ENCODE measurements around the gene PRDM15.

PRDM15 gene

GRCh38 chr21:41899426-41900202 lies 20.5 kb upstream of the PRDM15 start:
- intact Hi-C loops (cut with micrococcal nuclease): no loop called here
- Mint-ChIP-seq H3K9me3 (no peaks in the 10 kb centered on the region), H3K4me3 (no peak overlapping the region), H3K27ac (no peak overlapping the region), H3K27me3 (peaks cover 3% of the 10 kb centered on the region), H3K4me1 (ENCODE audit: low read depth) (peaks cover 15% of the 10 kb centered on the region), H3K36me3 (ENCODE audit: low read depth) (peaks cover 96% of the 10 kb centered on the region)

- Mint-ChIP-seq H3K9me3 (no peaks in the 10 kb centered on the region), H3K27ac (no peak overlapping the region), H3K36me3 (ENCODE audit: low read depth) (peaks cover 96% of the 10 kb centered on the region), H3K27me3 (peaks cover 3% of the 10 kb centered on the region), H3K4me3 (no peak overlapping the region), H3K4me1 (ENCODE audit: low read depth) (peaks cover 15% of the 10 kb centered on the region)
- intact Hi-C loops (cut with micrococcal nuclease): no loop called here
These were observed 19.9 kb upstream of the PRDM15 start for GRCh38 chr21:41898998-41899397.

GRCh38 chr21:41897700-41898099 lies 18.6 kb upstream of the PRDM15 start:
- peaks cover 3% of the 10 kb centered on the region for H3K27me3 Mint-ChIP-seq
- peaks cover 15% of the 10 kb centered on the region for H3K4me1 Mint-ChIP-seq (ENCODE audit: low read depth)
- H3K27ac Mint-ChIP-seq: no peak overlapping the region
- H3K4me3 Mint-ChIP-seq: no peak overlapping the region
- intact Hi-C loops (cut with micrococcal nuclease): no loop called here
- H3K36me3 Mint-ChIP-seq (ENCODE audit: low read depth): peaks cover 85% of the 10 kb centered on the region
- no peaks in the 10 kb centered on the region for H3K9me3 Mint-ChIP-seq

- intact Hi-C loops (cut with micrococcal nuclease): no loop called here
- Mint-ChIP-seq H3K36me3 (ENCODE audit: low read depth) (peaks cover 85% of the 10 kb centered on the region), H3K9me3 (no peaks in the 10 kb centered on the region), H3K4me1 (ENCODE audit: low read depth) (peaks cover 15% of the 10 kb centered on the region), H3K27me3 (peaks cover 3% of the 10 kb centered on the region), H3K4me3 (no peak overlapping the region), H3K27ac (no peak overlapping the region)
These were observed 18.0 kb upstream of the PRDM15 start for GRCh38 chr21:41897047-41897669.

- Mint-ChIP-seq H3K4me1 (ENCODE audit: low read depth) (peaks cover 9% of the 10 kb centered on the region), H3K27me3 (peaks cover 3% of the 10 kb centered on the region), H3K36me3 (ENCODE audit: low read depth) (peaks cover 85% of the 10 kb centered on the region), H3K27ac (no peak overlapping the region), H3K4me3 (no peak overlapping the region), H3K9me3 (no peaks in the 10 kb centered on the region)
- intact Hi-C loops (cut with micrococcal nuclease): no loop called here
These were observed 16.7 kb upstream of the PRDM15 start for GRCh38 chr21:41895643-41896493.

GRCh38 chr21:41894922-41895557 lies 15.9 kb upstream of the PRDM15 start:
- intact Hi-C loops (cut with micrococcal nuclease): no loop called here
- Mint-ChIP-seq H3K4me1 (ENCODE audit: low read depth) (peaks cover 9% of the 10 kb centered on the region), H3K4me3 (no peak overlapping the region), H3K27me3 (peaks cover 3% of the 10 kb centered on the region), H3K36me3 (ENCODE audit: low read depth) (peaks cover 85% of the 10 kb centered on the region), H3K27ac (no peak overlapping the region), H3K9me3 (no peaks in the 10 kb centered on the region)

GRCh38 chr21:41894511-41894910 lies 15.4 kb upstream of the PRDM15 start:
- Mint-ChIP-seq H3K4me1 (ENCODE audit: low read depth) (peaks cover 9% of the 10 kb centered on the region), H3K27me3 (peaks cover 3% of the 10 kb centered on the region), H3K27ac (no peak overlapping the region), H3K36me3 (ENCODE audit: low read depth) (peaks cover 85% of the 10 kb centered on the region), H3K9me3 (no peaks in the 10 kb centered on the region), H3K4me3 (no peak overlapping the region)
- intact Hi-C loops (cut with micrococcal nuclease): no loop called here

- Mint-ChIP-seq H3K4me1 (ENCODE audit: low read depth) (peaks cover 9% of the 10 kb centered on the region), H3K27me3 (peaks cover 3% of the 10 kb centered on the region), H3K27ac (no peak overlapping the region), H3K9me3 (no peaks in the 10 kb centered on the region), H3K4me3 (no peak overlapping the region), H3K36me3 (ENCODE audit: low read depth) (peaks cover 85% of the 10 kb centered on the region)
- intact Hi-C loops (cut with micrococcal nuclease): no loop called here
These were observed 13.6 kb upstream of the PRDM15 start for GRCh38 chr21:41892726-41893125.

- intact Hi-C loops (cut with micrococcal nuclease): no loop called here
- no peaks in the 10 kb centered on the region for H3K9me3 Mint-ChIP-seq
These were observed 12.0 kb upstream of the PRDM15 start for GRCh38 chr21:41891132-41891531.

GRCh38 chr21:41890355-41890754 lies 11.2 kb upstream of the PRDM15 start:
- Mint-ChIP-seq H3K4me1 (ENCODE audit: low read depth) (peaks cover 7% of the 10 kb centered on the region), H3K27ac (no peak overlapping the region), H3K27me3 (peaks cover 3% of the 10 kb centered on the region), H3K36me3 (ENCODE audit: low read depth) (peaks cover 67% of the 10 kb centered on the region), H3K9me3 (no peaks in the 10 kb centered on the region), H3K4me3 (no peak overlapping the region)
- intact Hi-C loops (cut with micrococcal nuclease): no loop called here

More at GRCh38 chr21:41891132-41891531, 12.0 kb upstream of the PRDM15 start:
- peaks cover 4% of the 10 kb centered on the region for H3K4me1 Mint-ChIP-seq (ENCODE audit: low read depth)
- no peak overlapping the region for H3K4me3 Mint-ChIP-seq
- H3K27ac Mint-ChIP-seq: no peak overlapping the region
- H3K27me3 Mint-ChIP-seq: no peaks in the 10 kb centered on the region
- H3K36me3 Mint-ChIP-seq (ENCODE audit: low read depth): peaks cover 74% of the 10 kb centered on the region

- no peak overlapping the region for H3K27ac Mint-ChIP-seq
- H3K9me3 Mint-ChIP-seq: no peaks in the 10 kb centered on the region
- H3K27me3 Mint-ChIP-seq: peaks cover 4% of the 10 kb centered on the region
- H3K4me1 Mint-ChIP-seq (ENCODE audit: low read depth): peaks cover 8% of the 10 kb centered on the region
- peaks cover 54% of the 10 kb centered on the region for H3K36me3 Mint-ChIP-seq (ENCODE audit: low read depth)
- no peak overlapping the region for H3K4me3 Mint-ChIP-seq
- intact Hi-C loops (cut with micrococcal nuclease): loop anchor here (10.0 kb wide), 1 partner anchor 56 kb away; no protein-coding TSS in a partner anchor
These were observed 9.7 kb upstream of the PRDM15 start for GRCh38 chr21:41888749-41889376.

- Mint-ChIP-seq H3K27ac (no peak overlapping the region), H3K4me1 (ENCODE audit: low read depth) (peaks cover 8% of the 10 kb centered on the region), H3K4me3 (no peak overlapping the region), H3K9me3 (no peaks in the 10 kb centered on the region), H3K27me3 (peaks cover 4% of the 10 kb centered on the region), H3K36me3 (ENCODE audit: low read depth) (peaks cover 51% of the 10 kb centered on the region)
- intact Hi-C loops (cut with micrococcal nuclease): loop anchor here (10.0 kb wide), 1 partner anchor 57 kb away; no protein-coding TSS in a partner anchor
These were observed 8.5 kb upstream of the PRDM15 start for GRCh38 chr21:41887667-41888066.

- Mint-ChIP-seq H3K27me3 (peaks cover 4% of the 10 kb centered on the region), H3K4me3 (no peak overlapping the region), H3K9me3 (no peaks in the 10 kb centered on the region), H3K4me1 (ENCODE audit: low read depth) (peaks cover 8% of the 10 kb centered on the region), H3K27ac (no peak overlapping the region), H3K36me3 (ENCODE audit: low read depth) (peaks cover 38% of the 10 kb centered on the region)
- intact Hi-C loops (cut with micrococcal nuclease): loop anchor here (10.0 kb wide), 1 partner anchor 58 kb away; no protein-coding TSS in a partner anchor
These were observed 7.2 kb upstream of the PRDM15 start for GRCh38 chr21:41886328-41886727.
